Stimulated activated CD4-positive, alpha-beta T cell treated with anti-CD3 and anti-CD28 coated beads, Interleukin-15, amount 100 ng/mL, for 24 hours (primary cell): Measurements from ENCODE around the gene SANBR.

Experiments
- DNase-seq: peaks from one replicate; pipeline ENCODE4 v3.0.0-alpha.2; 2020

The SANBR gene

GRCh38 chr2:61090386-61090921 lies 24.8 kb downstream of the SANBR start:
- no peak for DNase-seq

- no peak for DNase-seq
These were observed 25.8 kb downstream of the SANBR start for GRCh38 chr2:61091485-61091884.

DNA sequence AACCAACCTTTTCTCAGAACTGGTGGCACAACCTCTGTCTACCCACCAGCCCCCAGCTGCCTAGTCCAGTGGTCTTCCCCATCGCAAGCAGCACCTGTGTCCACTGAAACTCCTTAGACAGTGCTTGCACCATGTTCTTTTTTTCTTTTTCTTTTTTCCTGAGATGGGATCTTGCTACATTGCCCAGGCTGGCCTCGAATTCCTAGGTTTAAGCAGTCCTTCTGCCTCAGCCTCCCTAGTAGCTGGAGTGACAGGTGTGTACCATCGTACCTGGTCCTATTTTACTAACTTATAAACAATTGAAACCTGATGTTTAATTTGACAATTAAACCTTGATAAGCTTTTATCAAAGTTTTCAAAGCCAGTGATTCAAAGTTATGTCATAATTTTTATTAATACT lies 30.8 kb downstream of the SANBR start:
- no peak for DNase-seq

- no peak for DNase-seq
These were observed 35.1 kb downstream of the SANBR start for GRCh38 chr2:61100801-61101200.

DNA sequence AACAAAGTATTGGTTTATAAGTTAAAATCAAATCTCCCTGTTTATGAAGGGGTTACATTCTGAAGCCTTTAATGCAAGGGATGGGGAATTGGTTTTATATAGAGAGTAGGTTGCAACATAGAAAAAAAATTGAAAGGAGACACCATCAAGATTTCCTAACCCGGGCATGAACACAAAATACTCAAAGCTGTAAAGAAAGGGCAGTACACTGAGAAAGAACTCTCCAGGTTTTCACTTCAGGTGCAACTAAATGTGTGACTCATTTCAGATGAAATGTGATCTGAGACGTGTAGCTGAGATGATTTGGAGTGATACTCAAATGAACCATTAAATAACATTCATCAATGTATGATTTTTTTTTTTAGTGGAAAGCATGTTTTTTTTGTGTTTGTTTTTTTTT lies 43.6 kb downstream of the SANBR start:
- no peak for DNase-seq

DNA sequence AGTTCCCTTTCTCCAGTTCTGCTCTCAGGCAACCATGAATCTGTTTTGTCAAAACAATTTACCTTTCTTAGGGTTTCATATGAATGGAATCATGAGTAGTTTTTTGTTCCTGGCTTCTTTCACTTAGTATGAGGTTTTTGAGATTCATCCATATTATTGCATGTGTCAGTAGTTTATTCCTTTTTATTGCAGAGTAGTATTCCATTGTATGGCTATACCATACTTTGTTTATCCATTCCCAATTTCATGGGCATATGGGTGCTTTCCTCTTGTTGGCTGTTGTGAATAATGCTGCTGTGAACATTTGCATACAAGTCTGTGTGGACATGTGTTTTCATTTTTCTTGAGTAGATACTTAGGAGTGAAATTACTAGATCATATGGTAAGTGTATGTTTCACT lies 46.0 kb downstream of the SANBR start:
- no peak for DNase-seq

- DNase-seq: no peak
These were observed 48.5 kb downstream of the SANBR start for GRCh38 chr2:61114147-61114546.
